ENCODE results near the gene NAA35. TPM values are rescaled to one million over a fixed set of nuclear protein-coding genes. Genes with fewer than 3 reads are reported as not detected.
A peak's percentile ranks its signal among the peaks of the same experiment; 100 is the strongest.

NAA35 gene
- total RNA-seq, 3 donors from 2014 or later, result 29.7 to 37.4 (median 31.0) TPM

GRCh38 chr9:85949586-85950335 is 8.8 kb downstream of the NAA35 start:
- intact Hi-C loops (cut with DNase I, micrococcal nuclease), result no loop called here
- ATAC-seq (peak; percentile 63), DNase-seq (no peak)
- no peak for TF ChIP-seq CTCF (IDR thresholded peaks at IDR 0.05)
- Histone ChIP-seq H3K9me3 (no peaks in the 10 kb centered on the region), H3K4me1 (ENCODE audit: low read depth) (no peaks in the 10 kb centered on the region), H3K36me3 (ENCODE audit: low read depth) (no peaks in the 10 kb centered on the region), H3K4me3 (no peak overlapping the region)

GRCh38 chr9:85959955-85960354 is 19.0 kb downstream of the NAA35 start:
- TF ChIP-seq CTCF (IDR thresholded peaks at IDR 0.05), result no peak
- ATAC-seq (no peak), DNase-seq (no peak)
- Histone ChIP-seq H3K9me3 (no peaks in the 10 kb centered on the region), H3K4me3 (no peak overlapping the region), H3K36me3 (ENCODE audit: low read depth) (peaks cover 3% of the 10 kb centered on the region), H3K4me1 (ENCODE audit: low read depth) (peaks cover 12% of the 10 kb centered on the region)
- intact Hi-C loops (cut with DNase I, micrococcal nuclease), result no loop called here

DNA sequence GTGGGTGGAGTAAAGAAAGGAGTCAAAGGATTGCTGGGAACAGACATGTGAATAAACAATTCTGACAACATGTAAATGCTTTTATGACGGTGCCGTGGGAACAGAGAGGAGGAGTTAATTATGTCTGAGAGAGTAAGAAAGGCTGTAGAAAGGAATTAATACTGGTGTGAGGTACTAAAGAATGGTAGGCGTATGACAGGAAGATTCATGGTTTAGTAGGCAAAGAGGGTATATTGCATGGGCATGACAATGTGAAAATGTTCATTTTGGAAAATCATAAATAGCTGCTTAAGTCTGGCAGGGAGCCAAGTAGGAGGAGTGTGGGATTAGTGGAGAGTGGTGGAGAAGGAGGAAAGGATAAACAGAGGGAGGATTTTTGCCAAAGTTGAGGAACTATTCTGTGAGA is 19.7 kb downstream of the NAA35 start:
- intact Hi-C loops (cut with DNase I, micrococcal nuclease), result no loop called here
- DNase-seq, result peak in 1 of 3 donors; percentile 24

DNA sequence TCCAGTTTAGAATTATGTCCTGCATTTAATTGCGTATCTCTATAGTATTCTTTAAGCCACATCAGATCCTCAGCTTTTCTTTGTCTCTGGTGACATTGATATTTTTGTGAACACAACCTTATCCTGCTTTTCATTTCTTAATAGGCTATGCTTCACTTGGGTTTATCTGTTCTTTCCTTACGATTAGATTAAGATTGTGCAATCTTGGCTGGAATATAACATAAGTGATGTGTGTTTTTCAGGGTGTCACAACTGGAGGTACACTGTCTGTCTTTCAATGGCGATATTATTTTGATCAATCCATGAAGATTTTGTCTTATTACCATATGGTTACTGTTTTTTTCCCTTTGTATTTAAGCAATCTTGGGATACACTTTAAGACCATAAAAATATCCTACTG is 23.6 kb downstream of the NAA35 start:
- intact Hi-C loops (cut with DNase I, micrococcal nuclease), result no loop called here
- DNase-seq (no peak), ATAC-seq (no peak)
- Histone ChIP-seq H3K4me3 (no peak overlapping the region), H3K36me3 (ENCODE audit: low read depth) (peaks cover 3% of the 10 kb centered on the region), H3K4me1 (ENCODE audit: low read depth) (peaks cover 12% of the 10 kb centered on the region), H3K9me3 (no peaks in the 10 kb centered on the region)
- TF ChIP-seq CTCF (IDR thresholded peaks at IDR 0.05), result no peak

More for the DNA sequence above, 19.7 kb downstream of the NAA35 start:
- peaks cover 3% of the 10 kb centered on the region for H3K36me3 ChIP-seq (ENCODE audit: low read depth)
- no peak for TF ChIP-seq CTCF (IDR thresholded peaks at IDR 0.05)
- no peaks in the 10 kb centered on the region for H3K9me3 ChIP-seq
- H3K4me1 ChIP-seq (ENCODE audit: low read depth), result peaks cover 12% of the 10 kb centered on the region
- no peak overlapping the region for H3K4me3 ChIP-seq
- peak; percentile 82 for ATAC-seq

GRCh38 chr9:85964949-85965348 is 24.0 kb downstream of the NAA35 start:
- no peaks in the 10 kb centered on the region for H3K9me3 ChIP-seq
- DNase-seq (no peak), ATAC-seq (no peak)
- no peak for TF ChIP-seq CTCF (IDR thresholded peaks at IDR 0.05)
- H3K4me3 ChIP-seq, result no peak overlapping the region
- peaks cover 11% of the 10 kb centered on the region for H3K4me1 ChIP-seq (ENCODE audit: low read depth)
- H3K36me3 ChIP-seq (ENCODE audit: low read depth), result peaks cover 3% of the 10 kb centered on the region
- intact Hi-C loops (cut with DNase I, micrococcal nuclease), result no loop called here

Measured in mucosa of descending colon (tissue), 3 donors.